NCI-H2227 (cell line): ENCODE measurements around the gene ZNF302.
"Not testable (repeated sequence)": the region's sequence is repeated elsewhere in the genome, so short reads cannot be mapped to it uniquely, and the experiment has no call there.

Experiments used
- DNase-seq: peaks from one replicate; lab custom pipeline; 2025; ENCODE audit not compliant: unreplicated experiment; lab: John Stamatoyannopoulos, UW

ZNF302 gene

GRCh38 chr19:34669305-34669704, 8.2 kb upstream of the ZNF302 start:
- no peak for DNase-seq

- DNase-seq: no peak
Measured at GRCh38 chr19:34671972-34672371, 5.5 kb upstream of the ZNF302 start.

- DNase-seq: no peak
Measured at GRCh38 chr19:34673590-34673989, 3.9 kb upstream of the ZNF302 start.

- no peak for DNase-seq
Measured at GRCh38 chr19:34675250-34675649, 2.2 kb upstream of the ZNF302 start.

GRCh38 chr19:34675919-34676318, 1.6 kb upstream of the ZNF302 start:
- no peak for DNase-seq

GRCh38 chr19:34676697-34677385, 637 bp upstream of the ZNF302 start, which contains the start of gene SCGB2B2:
TSS of gene SCGB2B2 (minus strand) at chr19:34677159. CDS start at chr19:34594563, 82,596 bp downstream.
- DNase-seq: peak; percentile 100

- no peak for DNase-seq
Measured at GRCh38 chr19:34678085-34678412, 571 bp downstream of the ZNF302 start.

GRCh38 chr19:34678421-34678820, 943 bp downstream of the ZNF302 start:
- DNase-seq: no peak

GRCh38 chr19:34681478-34681877, 4.0 kb downstream of the ZNF302 start:
- DNase-seq: no peak

- DNase-seq: not testable (repeated sequence)
Measured at GRCh38 chr19:34685266-34685665, 7.8 kb downstream of the ZNF302 start.

GRCh38 chr19:34686455-34686854, 9.0 kb downstream of the ZNF302 start:
- DNase-seq: no peak

GRCh38 chr19:34687348-34687747, 9.9 kb downstream of the ZNF302 start:
- DNase-seq: no peak

GRCh38 chr19:34688592-34688991, 11.1 kb downstream of the ZNF302 start:
- DNase-seq: no peak

- no peak for DNase-seq
Measured at GRCh38 chr19:34690372-34690771, 12.9 kb downstream of the ZNF302 start.

GRCh38 chr19:34692549-34692948, 15.1 kb downstream of the ZNF302 start:
- DNase-seq: no peak

- DNase-seq: no peak
Measured at GRCh38 chr19:34707661-34708060, 30.2 kb downstream of the ZNF302 start.

- DNase-seq: no peak
Measured at GRCh38 chr19:34711890-34712289, 34.4 kb downstream of the ZNF302 start.

GRCh38 chr19:34712395-34713261, 35.1 kb downstream of the ZNF302 start:
- DNase-seq: peak; percentile 98

- no peak for DNase-seq
Measured at GRCh38 chr19:34713262-34713637, 35.8 kb downstream of the ZNF302 start.

GRCh38 chr19:34715357-34715756, 37.9 kb downstream of the ZNF302 start:
- no peak for DNase-seq

- DNase-seq: no peak
Measured at GRCh38 chr19:34722353-34722752, 44.9 kb downstream of the ZNF302 start.

- no peak for DNase-seq
Measured at GRCh38 chr19:34725400-34725799, 47.9 kb downstream of the ZNF302 start.
